WI38 (cell line): Measurements from ENCODE around the gene LHX8.

Experiments used
- H3K4me3 ChIP-seq: 2 replicates; pipeline ENCODE4 v1.5.1; 2011; ENCODE audit warnings: low read depth, mild to moderate bottlenecking, control low read depth, low read length
- TF ChIP-seq, protein P1 (sequence below): IDR thresholded peaks from 2 replicates; pipeline ENCODE4 v1.5.1; 2012; ENCODE audit warnings: low read depth, mild to moderate bottlenecking, control low read depth, low read length

The LHX8 gene

DNA sequence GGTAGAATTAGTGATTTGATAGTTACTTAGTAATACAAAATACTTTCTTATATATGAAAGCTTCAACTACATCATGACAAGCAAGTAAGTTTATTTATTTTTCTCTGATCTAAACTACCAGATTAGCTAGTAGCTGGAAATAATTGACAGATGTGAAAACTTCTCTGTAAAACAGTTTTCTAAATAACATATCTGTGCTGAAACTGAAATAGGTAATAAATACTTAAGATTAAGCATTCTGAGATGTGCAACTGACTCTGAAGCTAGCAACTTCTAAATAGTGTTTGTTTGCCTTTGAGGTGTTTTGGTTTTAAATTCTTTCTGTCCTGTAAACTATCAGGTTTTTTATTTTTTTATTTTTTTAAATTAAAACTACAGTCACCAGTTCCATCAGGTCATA lies 18.5 kb upstream of the LHX8 start:
- TF ChIP-seq, protein P1, sequence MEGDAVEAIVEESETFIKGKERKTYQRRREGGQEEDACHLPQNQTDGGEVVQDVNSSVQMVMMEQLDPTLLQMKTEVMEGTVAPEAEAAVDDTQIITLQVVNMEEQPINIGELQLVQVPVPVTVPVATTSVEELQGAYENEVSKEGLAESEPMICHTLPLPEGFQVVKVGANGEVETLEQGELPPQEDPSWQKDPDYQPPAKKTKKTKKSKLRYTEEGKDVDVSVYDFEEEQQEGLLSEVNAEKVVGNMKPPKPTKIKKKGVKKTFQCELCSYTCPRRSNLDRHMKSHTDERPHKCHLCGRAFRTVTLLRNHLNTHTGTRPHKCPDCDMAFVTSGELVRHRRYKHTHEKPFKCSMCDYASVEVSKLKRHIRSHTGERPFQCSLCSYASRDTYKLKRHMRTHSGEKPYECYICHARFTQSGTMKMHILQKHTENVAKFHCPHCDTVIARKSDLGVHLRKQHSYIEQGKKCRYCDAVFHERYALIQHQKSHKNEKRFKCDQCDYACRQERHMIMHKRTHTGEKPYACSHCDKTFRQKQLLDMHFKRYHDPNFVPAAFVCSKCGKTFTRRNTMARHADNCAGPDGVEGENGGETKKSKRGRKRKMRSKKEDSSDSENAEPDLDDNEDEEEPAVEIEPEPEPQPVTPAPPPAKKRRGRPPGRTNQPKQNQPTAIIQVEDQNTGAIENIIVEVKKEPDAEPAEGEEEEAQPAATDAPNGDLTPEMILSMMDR: no peak
- no peak overlapping the region for H3K4me3 ChIP-seq

DNA sequence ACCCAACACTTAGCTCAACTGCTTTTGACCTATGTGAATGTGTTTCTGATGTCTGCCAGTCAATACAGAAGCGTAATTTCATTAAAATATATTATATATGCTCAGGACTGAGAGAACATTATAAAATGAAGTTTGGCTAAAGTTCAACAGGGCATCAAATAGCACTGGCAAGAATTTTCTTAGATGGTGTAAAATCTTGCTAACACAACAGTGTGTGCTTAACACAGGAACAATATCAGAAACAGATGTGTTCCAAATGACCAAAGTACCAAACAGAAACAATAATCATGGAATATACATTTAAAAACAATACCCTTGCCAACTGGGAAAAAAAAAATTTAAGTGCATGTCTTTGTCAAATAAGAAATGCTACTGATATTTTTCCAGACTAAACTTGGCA lies 10.4 kb upstream of the LHX8 start:
- TF ChIP-seq, protein P1: no peak
- no peak overlapping the region for H3K4me3 ChIP-seq

DNA sequence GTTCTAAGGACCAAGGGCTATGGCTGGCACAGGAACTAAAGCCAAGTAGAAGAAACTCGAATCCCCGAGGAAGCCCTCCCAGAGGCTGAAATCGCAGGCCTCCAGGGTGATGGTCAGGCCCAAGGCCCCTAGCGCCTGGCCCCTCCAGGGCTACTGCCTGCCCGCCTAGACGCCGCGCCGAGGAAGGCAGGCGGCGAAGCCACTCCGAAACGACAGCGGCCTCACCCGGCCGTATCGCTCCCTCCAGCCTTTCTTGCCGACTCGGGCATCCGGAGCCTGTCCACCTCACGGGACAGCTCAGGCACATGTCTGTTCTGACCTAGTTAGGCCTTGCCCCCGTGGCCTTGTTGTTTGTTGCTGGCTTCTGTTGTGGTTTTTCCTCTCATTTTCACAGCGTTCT lies 9.7 kb upstream of the LHX8 start:
- no peak overlapping the region for H3K4me3 ChIP-seq
- TF ChIP-seq, protein P1: no peak

DNA sequence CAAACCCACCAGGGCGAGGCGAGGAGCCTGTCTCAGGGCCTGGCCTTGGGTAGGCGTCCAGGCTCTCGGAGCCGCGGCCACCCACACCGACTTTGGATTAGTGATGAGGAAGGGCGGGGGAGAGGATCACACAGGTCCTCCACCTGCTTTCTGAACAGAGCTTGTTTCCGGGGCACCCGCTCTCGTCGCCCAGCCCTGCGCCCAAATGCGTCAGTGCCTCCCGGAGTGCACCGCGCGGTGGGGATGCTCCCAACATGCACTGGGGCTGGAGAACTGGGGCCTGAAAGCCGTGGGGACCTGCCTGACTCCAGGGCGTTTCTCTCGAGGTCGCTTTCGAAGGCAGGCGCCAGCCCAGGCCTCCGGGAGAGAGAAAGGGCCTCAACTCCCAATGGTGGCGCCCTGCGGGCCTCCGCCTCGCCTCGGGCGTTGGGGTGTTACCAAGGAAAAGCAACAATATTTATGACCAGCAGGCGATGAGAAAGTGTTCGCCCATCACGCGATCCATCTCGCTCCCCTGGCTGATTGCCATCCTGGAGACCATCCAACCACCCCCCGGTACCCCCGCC lies 8.9 kb upstream of the LHX8 start:
- no peak overlapping the region for H3K4me3 ChIP-seq

DNA sequence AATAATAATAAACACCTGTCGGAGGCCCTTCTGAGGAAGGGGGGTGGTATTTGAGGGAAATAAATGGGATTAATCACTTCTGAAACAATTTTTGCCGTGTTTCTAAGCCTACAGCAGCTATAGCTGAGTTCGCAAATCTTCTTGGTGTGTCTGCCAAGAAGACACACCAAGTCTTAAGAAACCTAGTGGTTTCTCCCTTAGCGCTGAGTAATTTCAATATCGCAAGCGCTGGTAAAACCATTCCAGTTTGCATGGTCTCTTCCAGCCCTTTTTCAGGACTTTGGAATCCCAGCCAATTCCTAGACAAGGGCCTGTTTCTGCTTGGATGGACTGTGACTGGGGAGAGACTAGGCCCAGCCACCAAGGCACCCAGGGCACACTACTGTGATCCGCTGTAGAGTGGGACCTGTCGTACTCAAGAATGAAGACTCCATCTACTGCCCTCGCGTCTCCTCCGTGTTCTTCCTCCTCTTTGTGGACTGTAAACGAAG lies 7.5 kb upstream of the LHX8 start:
- no peak overlapping the region for H3K4me3 ChIP-seq
- TF ChIP-seq, protein P1: no peak

More for the DNA sequence above, 8.9 kb upstream of the LHX8 start:
- TF ChIP-seq, protein P1: no peak

DNA sequence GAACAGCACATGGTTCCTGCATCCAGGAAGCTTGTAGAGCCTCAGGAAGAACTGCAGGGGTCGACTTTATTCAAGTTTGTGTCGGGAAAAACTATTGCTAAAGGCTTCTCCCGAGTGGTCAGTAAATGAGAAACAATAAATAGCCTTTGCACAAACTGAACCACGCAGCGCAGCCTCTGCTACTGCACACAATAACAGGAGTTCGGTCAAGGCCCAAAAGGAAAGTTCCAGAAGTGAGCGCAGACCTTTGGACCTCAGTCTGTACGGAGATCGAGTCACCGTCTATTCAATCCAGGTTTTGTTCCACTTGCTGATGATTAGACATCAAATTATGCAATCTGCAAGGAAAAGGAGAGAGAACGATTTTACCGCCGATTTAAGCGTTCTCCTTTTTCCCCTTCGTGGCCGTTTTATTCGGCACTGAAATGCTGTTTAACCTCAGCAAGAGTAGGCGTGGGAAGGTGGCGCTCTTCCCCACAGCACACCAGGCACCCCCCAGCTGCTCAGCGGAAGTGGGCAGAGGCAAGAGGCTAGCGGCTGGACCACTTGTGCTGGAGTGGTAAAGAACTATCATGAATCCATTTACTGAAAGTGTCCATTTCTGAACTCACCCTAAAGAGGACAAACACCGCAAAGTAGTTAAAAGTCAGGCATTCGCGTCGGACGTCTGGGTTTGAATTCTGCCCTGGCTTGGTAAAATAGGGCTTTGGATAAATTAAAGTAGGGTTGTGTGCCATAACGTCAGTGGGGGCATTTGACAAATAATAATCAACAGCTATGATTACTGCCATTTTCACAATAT lies 6.1 kb upstream of the LHX8 start:
- TF ChIP-seq, protein P1: no peak

DNA sequence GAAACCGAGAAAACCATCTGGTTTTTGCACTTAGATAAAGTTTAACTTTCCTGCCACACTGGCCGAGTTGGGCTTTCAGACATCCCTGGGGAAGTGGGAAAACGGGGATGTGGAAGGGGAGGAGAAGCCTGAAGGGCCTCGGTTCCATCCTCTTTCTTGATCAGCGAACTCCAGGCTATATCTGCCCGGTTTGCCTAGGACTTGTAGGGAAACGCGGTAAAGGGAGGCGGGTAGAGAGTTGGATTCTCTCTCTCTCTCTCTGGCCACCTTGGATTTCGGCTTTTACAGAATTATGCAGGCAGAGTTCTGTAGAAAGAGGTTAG lies 4.6 kb upstream of the LHX8 start:
- no peak overlapping the region for H3K4me3 ChIP-seq
- TF ChIP-seq, protein P1: no peak

More for the DNA sequence above, 6.1 kb upstream of the LHX8 start:
- H3K4me3 ChIP-seq: no peak overlapping the region
